Gastroesophageal sphincter (tissue), 3 donors: Measurements from ENCODE around the gene MX2.

Source experiments
- CTCF ChIP-seq, 4 experiments: fragments of 200-600 bp in 2 of 4; fragments of 450-650 bp in 2 of 4; sonication (generic) in 1 of 4; IDR thresholded peaks; one replicate each; pipeline ENCODE4 v1.5.1; 2017 to 2019; ENCODE audit warnings: antibody characterized with exemption in 4 of 4, mild to moderate bottlenecking in 2 of 4, moderate library complexity in 2 of 4
- POLR2A ChIP-seq, 2 donors: fragments of 450-650 bp; IDR thresholded peaks; one replicate each; pipeline ENCODE4 v1.6.1; 2017; ENCODE audit warnings: antibody characterized with exemption in 2 of 2, mild to moderate bottlenecking in 2 of 2, moderate library complexity in 1 of 2
- POLR2AphosphoS5 ChIP-seq: sonication (generic); formaldehyde crosslinking; IDR thresholded peaks from one replicate; pipeline ENCODE4 v1.6.1; 2017; ENCODE audit warnings: antibody characterized with exemption

GRCh38 chr21:41361053-41361785 is 608 bp upstream of the MX2 start:
- TF ChIP-seq POLR2AphosphoS5 (no peak), CTCF (IDR thresholded peaks at IDR 0.05) (no peak), POLR2A (IDR thresholded peaks at IDR 0.05) (no peak)
